Pancreas (tissue), 10 donors: Measurements from ENCODE around the gene CEP20. TPM values are rescaled to one million over a fixed set of nuclear protein-coding genes. Genes with fewer than 3 reads are reported as not detected.
A peak's percentile ranks its signal among the peaks of the same experiment; 100 is the strongest.

ENCODE experiments used
- ATAC-seq, 4 donors: fragments of 200-7000 bp; cut with Tn5 transposase; one replicate each; pipeline versions ENCODE4 v1.8.0 to v1.9.1; 2020; ENCODE audit warnings: mild to moderate bottlenecking in 4 of 4, moderate library complexity in 4 of 4
- DNase-seq, 6 donors: peaks; one replicate each; pipeline ENCODE4 v3.0.0-alpha.2; 2020
- FAIRE-seq: peaks from 2 replicates; lab custom pipeline; 2012; peaks lifted over from hg19 to GRCh38; lab: Jason Lieb, UNC
- H3K27ac ChIP-seq, 4 donors: fragments of 200-600 bp; sonication (generic); 1 replicate in 3 of 4; 2 replicates in 1 of 4; pipeline versions ENCODE4 v1.5.0 to v1.8.0; 2020
- H3K27me3 ChIP-seq, 4 donors: fragments of 200-600 bp; one replicate each; pipeline ENCODE4 v1.8.0; 2021
- H3K36me3 ChIP-seq, 3 donors: fragments of 200-600 bp; sonication (generic) in 1 of 3; one replicate each; pipeline versions ENCODE4 v1.5.0 to v1.8.0; 2020 to 2021
- H3K4me1 ChIP-seq, 3 donors: fragments of 200-600 bp; one replicate each; pipeline ENCODE4 v1.8.0; 2021
- H3K4me3 ChIP-seq, 4 donors: fragments of 200-600 bp; sonication (generic) in 2 of 4; one replicate each; pipeline versions ENCODE4 v1.5.0 to v1.8.0; 2020 to 2021
- H3K9me3 ChIP-seq, 4 donors: fragments of 200-600 bp; one replicate each; pipeline ENCODE4 v1.8.0; 2021
- CTCF ChIP-seq, 4 donors: fragments of 200-600 bp; sonication (generic) in 3 of 4; IDR thresholded peaks; one replicate each; pipeline versions ENCODE4 v1.5.0 to v1.8.0; 2021; ENCODE audit warnings: antibody characterized with exemption in 4 of 4
- WGBS, 2 donors: extraction: QIAGEN DNeasy Blood & Tissue Kit; methylation state at CpG; one replicate each; pipeline ENCODE4 v1.1.7; 2013; 5-methylcytosine and 5-hydroxymethylcytosine counted together
- intact Hi-C, 3 donors: fragments of 100-400 bp; cut with DNase I; formaldehyde crosslinking; loops; one replicate each; pipeline versions ENCODE4 v1.11.1 to v1.14.2; 2022
- polyA plus RNA-seq, 2 donors: library from polyadenylated mRNA; stranded (reverse); fragments of 200-250 nt; gene quantifications; one replicate each; pipeline ENCODE4 v1.2.3, GENCODE V29; 2013
- total RNA-seq, 6 donors: library from RNA; stranded (reverse); fragmentation: NEBNext Ultra II Directional in 4 of 6; extraction: Animal tissue kit (Norgen Biotek cat#: 25700) in 4 of 6; gene quantifications; one replicate each; pipeline versions ENCODE4 v1.2.1 to v1.2.4, GENCODE V29; 2021 to 2023
- donor health status: healthy with polysubstance abuse.
- donor health status: DM: no; HTN: no; CAD: no; lungs with moderate emphysema.
- donor health status: DM: no; HTN: no; CAD: no.
- donor health status: control.
- donor health status: control.
- donor health status: Bipolar disorder and iron deficiency.
- donor health status: DM: yes; HTN: yes; CAD: no.
- donor health status: DM: no; HTN: no; CAD: no.
- donor health status: DM: no; HTN: no; CAD: no.
- donor health status: DM: yes; HTN: yes; CAD: no.

Gene CEP20
- total and polyA plus RNA-seq, 8 donors: 8.6 to 21.3 (median 17.5) TPM

- Histone ChIP-seq H3K4me3 (no peak overlapping the region), H3K4me1 (no peaks in the 10 kb centered on the region), H3K27me3 (no peaks in the 10 kb centered on the region), H3K9me3 (no peaks in the 10 kb centered on the region), H3K27ac (no peak overlapping the region), H3K36me3 (peaks cover 0 to 23% (median 12%) of the 10 kb centered on the region in 3 donors)
- intact Hi-C loops: loop anchor here in 1 of 3 donors (5.0 kb wide), 1 partner anchor 252 kb away; no protein-coding TSS in a partner anchor
- TF ChIP-seq CTCF (IDR thresholded peaks at IDR 0.05): no peak
- WGBS, 2 donors: 84 to 89% methylated on average over 5 of the region's 5 CpGs
- no peak for ATAC-seq
- FAIRE-seq: no peak
- DNase-seq: no peak
These were observed 7.7 kb downstream of the CEP20 start for GRCh38 chr16:15880434-15881308.

- Histone ChIP-seq H3K4me3 (no peak overlapping the region), H3K36me3 (peaks cover 0 to 23% (median 12%) of the 10 kb centered on the region in 3 donors), H3K27ac (no peak overlapping the region), H3K9me3 (no peaks in the 10 kb centered on the region), H3K27me3 (no peaks in the 10 kb centered on the region), H3K4me1 (no peaks in the 10 kb centered on the region)
- no peak for TF ChIP-seq CTCF (IDR thresholded peaks at IDR 0.05)
- WGBS, 2 donors: 93 to 96% methylated on average over 2 of the region's 2 CpGs
- no peak for DNase-seq
- FAIRE-seq: no peak
- intact Hi-C loops: loop anchor here in 1 of 3 donors (10.0 kb wide), 1 partner anchor 255 kb away; no protein-coding TSS in a partner anchor
- peak in 1 of 4 donors; percentile 55 for ATAC-seq
These were observed 9.1 kb downstream of the CEP20 start for GRCh38 chr16:15879255-15879811.

- no peaks in the 10 kb centered on the region for H3K9me3 ChIP-seq
- H3K36me3 ChIP-seq: peaks cover 0 to 18% (median 5%) of the 10 kb centered on the region in 3 donors
- no peak overlapping the region for H3K27ac ChIP-seq
- no peak for FAIRE-seq
- intact Hi-C loops: loop anchor here in 1 of 3 donors (10.0 kb wide), 1 partner anchor 258 kb away; no protein-coding TSS in a partner anchor
- no peak overlapping the region for H3K4me3 ChIP-seq
- ATAC-seq: no peak
- DNase-seq: no peak
- WGBS, 2 donors: 95 to 96% methylated on average over 5 of the region's 5 CpGs
- TF ChIP-seq CTCF (IDR thresholded peaks at IDR 0.05): no peak
- H3K4me1 ChIP-seq: no peaks in the 10 kb centered on the region
- no peaks in the 10 kb centered on the region for H3K27me3 ChIP-seq
These were observed 11.9 kb downstream of the CEP20 start for GRCh38 chr16:15876503-15876902.

GRCh38 chr16:15874745-15875314 lies 13.6 kb downstream of the CEP20 start:
- ATAC-seq: peak; percentile 85 to 96 (median 92)
- no peaks in the 10 kb centered on the region for H3K27me3 ChIP-seq
- H3K9me3 ChIP-seq: no peaks in the 10 kb centered on the region
- DNase-seq: peak in 4 of 6 donors; percentile 29 to 55 (median 37)
- no peak for FAIRE-seq
- peaks cover 0 to 25% (median 5%) of the 10 kb centered on the region in 3 donors for H3K36me3 ChIP-seq
- no peak overlapping the region for H3K27ac ChIP-seq
- H3K4me1 ChIP-seq: no peaks in the 10 kb centered on the region
- no peak overlapping the region for H3K4me3 ChIP-seq
- 31 to 38% methylated on average over 7 of the region's 7 CpGs for WGBS, 2 donors
- intact Hi-C loops: loop anchor here in 1 of 3 donors (10.0 kb wide), 1 partner anchor 260 kb away; no protein-coding TSS in a partner anchor
- peak; percentile 37 to 59 (median 47) for TF ChIP-seq CTCF (IDR thresholded peaks at IDR 0.05)
